OCI-LY1 (cell line): ENCODE results near the gene SFMBT2.

Experiments
- CTCF ChIP-seq: fragments of 200-600 bp; sonication (generic), shearing (Covaris generic); IDR thresholded peaks from 2 replicates; pipeline ENCODE4 v1.5.1; 2017; ENCODE audit warnings: mild to moderate bottlenecking, antibody characterized with exemption, low read length, moderate library complexity, mixed read lengths
- EZH2 ChIP-seq: fragments of 200-600 bp; sonication (generic), shearing (Covaris generic); IDR thresholded peaks from 2 replicates; pipeline ENCODE4 v1.8.0; 2017; ENCODE audit warnings: borderline replicate concordance, mixed run types, mild to moderate bottlenecking, antibody characterized with exemption, low read length, moderate library complexity, mixed read lengths

GRCh38 chr10:7310076-7310475, 100.8 kb downstream of the SFMBT2 start:
- TF ChIP-seq CTCF (no peak), EZH2 (no peak)
